Endodermal cell (in vitro differentiated cells): ENCODE data around the gene USP47. TPM values are rescaled to one million over a fixed set of nuclear protein-coding genes. Genes with fewer than 3 reads are reported as not detected.

ENCODE experiments used
- DNase-seq: peaks from one replicate; pipeline ENCODE4 v3.0.0-alpha.2; 2017
- H3K27ac ChIP-seq: 2 replicates; pipeline ENCODE4 v1.5.1; 2013; ENCODE audit warnings: mild to moderate bottlenecking, low read depth, low read length, moderate library complexity
- H3K27me3 ChIP-seq: 2 replicates; pipeline ENCODE4 v1.6.1; 2013; ENCODE audit warnings: mild to moderate bottlenecking, low read length, moderate library complexity; ENCODE audit not compliant: insufficient read depth, control insufficient read depth, poor library complexity, severe bottlenecking
- H3K36me3 ChIP-seq: 2 replicates; pipeline ENCODE4 v1.7.0; 2013; ENCODE audit warnings: mild to moderate bottlenecking, low read length, moderate library complexity; ENCODE audit not compliant: control insufficient read depth, insufficient read depth
- H3K4me1 ChIP-seq: one replicate; pipeline ENCODE4 v1.7.0; 2013; ENCODE audit warnings: low read length; ENCODE audit not compliant: control insufficient read depth, insufficient read depth
- H3K4me3 ChIP-seq: 2 replicates; pipeline ENCODE4 v1.5.1; 2013; ENCODE audit warnings: mild to moderate bottlenecking, low read length, moderate library complexity
- H3K9ac ChIP-seq: 2 replicates; pipeline ENCODE4 v1.6.1; 2013; ENCODE audit warnings: mild to moderate bottlenecking, low read length, moderate library complexity; ENCODE audit not compliant: poor library complexity, severe bottlenecking; ENCODE audit errors: extremely low read depth
- H3K9me3 ChIP-seq: 2 replicates; pipeline ENCODE4 v1.6.1; 2013; ENCODE audit warnings: mild to moderate bottlenecking, low read length, moderate library complexity; ENCODE audit not compliant: control insufficient read depth
- H3K27ac Mint-ChIP-seq: 2 replicates; pipeline ENCODE4 v1.8.0; 2020; ENCODE audit warnings: mixed read lengths
- H3K27me3 Mint-ChIP-seq: 2 replicates; pipeline ENCODE4 v1.8.0; 2021; ENCODE audit warnings: mild to moderate bottlenecking, mixed read lengths; ENCODE audit not compliant: insufficient read depth
- H3K36me3 Mint-ChIP-seq: 2 replicates; pipeline ENCODE4 v1.8.0; 2020; ENCODE audit warnings: low read depth, mixed read lengths
- H3K4me1 Mint-ChIP-seq: 2 replicates; pipeline ENCODE4 v1.8.0; 2020; ENCODE audit warnings: mixed read lengths
- H3K4me3 Mint-ChIP-seq: 2 replicates; pipeline ENCODE4 v1.8.0; 2020; ENCODE audit warnings: mild to moderate bottlenecking, moderate library complexity, mixed read lengths
- H3K9me3 Mint-ChIP-seq: 2 replicates; pipeline ENCODE4 v1.8.0; 2020; ENCODE audit warnings: mild to moderate bottlenecking, mixed read lengths
- CTCF ChIP-seq: fragments of 200-600 bp; sonication (generic); conservative IDR thresholded peaks from 2 replicates; pipeline ENCODE4 v1.5.0; 2021; ENCODE audit warnings: antibody characterized with exemption, mild to moderate bottlenecking
- WGBS, 2 experiments: methylation state at CpG; one replicate each; pipeline versions ENCODE4 v1.1.5 to v1.1.7; 2013; ENCODE audit warnings: missing lambda C conversion rate in 2 of 2, mixed read lengths in 1 of 2; ENCODE audit not compliant: insufficient coverage in 1 of 2, insufficient read length in 1 of 2; 5-methylcytosine and 5-hydroxymethylcytosine counted together
- total RNA-seq, 2 donors: library from RNA; stranded (reverse); fragmentation: NEBNext Ultra II Directional in 1 of 2; extraction: Animal tissue kit (Norgen Biotek cat#: 25700) in 1 of 2; gene quantifications; 2 replicates in 1 of 2; 3 replicates in 1 of 2; pipeline ENCODE4 v1.2.1, GENCODE V29; 2021

The USP47 gene
- total RNA-seq, 2 donors from 2014 or later = 26.3 to 26.9 TPM

GRCh38 chr11:11856638-11857037, 14.9 kb downstream of the USP47 start:
- H3K27ac ChIP-seq = no peak overlapping the region

GRCh38 chr11:11857769-11858168, 16.0 kb downstream of the USP47 start:
- Histone ChIP-seq H3K9ac (no peak overlapping the region), H3K9me3 (no peaks in the 10 kb centered on the region), H3K4me1 (no peaks in the 10 kb centered on the region), H3K4me3 (no peak overlapping the region), H3K36me3 (no peaks in the 10 kb centered on the region), H3K27ac (no peak overlapping the region), H3K27me3 (no peaks in the 10 kb centered on the region)
- Mint-ChIP-seq H3K27me3 (no peaks in the 10 kb centered on the region), H3K36me3 (peaks cover 3% of the 10 kb centered on the region), H3K9me3 (no peaks in the 10 kb centered on the region), H3K4me3 (no peak overlapping the region), H3K4me1 (peaks cover 6% of the 10 kb centered on the region), H3K27ac (no peak overlapping the region)
- no peak for DNase-seq
- TF ChIP-seq CTCF = no peak
- WGBS, 2 experiments = 92 to 94% methylated on average over 5 of the region's 5 CpGs

More at GRCh38 chr11:11856638-11857037, 14.9 kb downstream of the USP47 start:
- peaks cover 3% of the 10 kb centered on the region for H3K36me3 Mint-ChIP-seq
- H3K4me1 ChIP-seq = no peaks in the 10 kb centered on the region
- no peak overlapping the region for H3K4me3 Mint-ChIP-seq
- DNase-seq = no peak
- no peak overlapping the region for H3K4me3 ChIP-seq
- WGBS, 2 experiments = 95% methylated on average over 1 of the region's 1 CpG; no CpG with 5 or more reads in 1 of the 2 experiments
- H3K9me3 ChIP-seq = no peaks in the 10 kb centered on the region
- H3K9me3 Mint-ChIP-seq = no peaks in the 10 kb centered on the region
- H3K27me3 Mint-ChIP-seq = no peaks in the 10 kb centered on the region
- H3K27me3 ChIP-seq = no peaks in the 10 kb centered on the region
- H3K9ac ChIP-seq = no peak overlapping the region
- H3K36me3 ChIP-seq = no peaks in the 10 kb centered on the region
- H3K27ac Mint-ChIP-seq = no peak overlapping the region
- TF ChIP-seq CTCF = no peak
- peaks cover 6% of the 10 kb centered on the region for H3K4me1 Mint-ChIP-seq

GRCh38 chr11:11858676-11859075, 16.9 kb downstream of the USP47 start:
- Histone ChIP-seq H3K9me3 (no peaks in the 10 kb centered on the region), H3K27me3 (no peaks in the 10 kb centered on the region), H3K4me3 (no peak overlapping the region), H3K36me3 (no peaks in the 10 kb centered on the region), H3K4me1 (no peaks in the 10 kb centered on the region), H3K9ac (no peak overlapping the region), H3K27ac (no peak overlapping the region)
- H3K4me3 Mint-ChIP-seq = no peak overlapping the region
- peaks cover 6% of the 10 kb centered on the region for H3K4me1 Mint-ChIP-seq
- WGBS, 2 experiments = 88 to 96% methylated on average over 1 of the region's 1 CpG
- no peak for TF ChIP-seq CTCF
- H3K36me3 Mint-ChIP-seq = peaks cover 3% of the 10 kb centered on the region
- no peaks in the 10 kb centered on the region for H3K9me3 Mint-ChIP-seq
- no peaks in the 10 kb centered on the region for H3K27me3 Mint-ChIP-seq
- no peak for DNase-seq
- no peak overlapping the region for H3K27ac Mint-ChIP-seq
